ENCODE measurements around the gene MAPT. TPM values are rescaled to one million over a fixed set of nuclear protein-coding genes. Genes with fewer than 3 reads are reported as not detected.

MAPT gene
- total RNA-seq, 1 experiment from 2014 or later: 37.5 TPM

DNA sequence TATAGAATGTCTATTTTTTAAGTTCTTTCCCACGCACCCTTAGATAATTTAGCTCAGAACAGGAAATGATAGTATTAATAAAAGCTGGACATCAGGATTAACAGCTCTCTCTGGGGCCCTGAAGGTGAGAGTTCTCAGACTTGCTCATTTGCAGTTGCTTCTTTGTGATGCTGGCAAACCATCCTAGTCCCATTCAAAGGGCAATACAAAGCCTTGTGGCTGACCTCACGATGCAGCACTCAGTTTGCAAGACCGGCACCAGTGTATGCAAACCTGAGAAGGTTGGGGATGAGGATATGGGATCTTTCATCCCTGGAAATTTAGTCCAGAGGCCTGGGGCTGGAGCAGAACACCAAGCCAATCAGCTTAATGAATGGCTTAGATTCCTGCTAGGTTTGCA lies 134.0 kb downstream of the MAPT start:
- ChIA-PET POLR2A (no interaction called here), RAD21 (ENCODE audit: low non-redundant PET in 1 of 2, low total read pairs in 2 of 2, uncharacterized antibody in 2 of 2, unreplicated experiment in 2 of 2) (interaction anchor here in 1 of 2 experiments (1.1 kb wide), 1 partner anchor 10 kb away, joined by 3 read pairs; no protein-coding TSS in a partner anchor), CTCF (interaction anchor here (2.4 kb wide), 1 partner anchor 16 kb away, joined by 9 read pairs; no protein-coding TSS in a partner anchor)
- Histone ChIP-seq H3K27me3 (ENCODE audit: insufficient read depth, low read length) (no peaks in the 10 kb centered on the region), H3K4me3 (replicated peaks in 1 of 2; ENCODE audit: low read depth in 1 of 2, low read length in 2 of 2) (no peak overlapping the region), H3K36me3 (ENCODE audit: control insufficient read depth in 1 of 2, insufficient read depth in 2 of 2, low read length in 2 of 2) (peaks cover 22 to 35% of the 10 kb centered on the region in 2 experiments), H3K27ac (ENCODE audit: low read depth, low read length) (no peak overlapping the region), H3K9me2 (ENCODE audit: insufficient read depth) (no peaks in the 10 kb centered on the region), H3K79me2 (ENCODE audit: insufficient read depth, low read length) (no peaks in the 10 kb centered on the region), H4K20me1 (ENCODE audit: insufficient read depth) (no peaks in the 10 kb centered on the region), H3K4me1 (ENCODE audit: control insufficient read depth in 1 of 2, insufficient read depth in 2 of 2, low read length in 2 of 2) (no peaks in the 10 kb centered on the region), H3K4me2 (ENCODE audit: low read length) (no peak overlapping the region), H3K9ac (ENCODE audit: low read length) (no peak overlapping the region), H3K9me3 (ENCODE audit: control insufficient read depth in 1 of 2, insufficient read depth in 1 of 2, low read depth in 1 of 2, low read length in 2 of 2) (no peaks in the 10 kb centered on the region), H2AFZ (ENCODE audit: low read depth, low read length, poor library complexity, severe bottlenecking) (no peak overlapping the region)
- no peak for DNase-seq (ENCODE audit: low read depth, low spot score)
- ATAC-seq: no peak
- BruUV-seq (replicated peaks): no TSS peak
- intact Hi-C loops (cut with micrococcal nuclease): no loop called here
- TF ChIP-seq, protein P1, sequence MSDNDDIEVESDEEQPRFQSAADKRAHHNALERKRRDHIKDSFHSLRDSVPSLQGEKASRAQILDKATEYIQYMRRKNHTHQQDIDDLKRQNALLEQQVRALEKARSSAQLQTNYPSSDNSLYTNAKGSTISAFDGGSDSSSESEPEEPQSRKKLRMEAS (IDR thresholded peaks at IDR 0.05): no peak
- no peak for TF ChIP-seq SIN3A (IDR thresholded peaks at IDR 0.05; ENCODE audit: low read depth)
- no peak for TF ChIP-seq YY1 (IDR thresholded peaks at IDR 0.05; ENCODE audit: extremely low read depth, insufficient replicate concordance, low read depth, low read length)
- TF ChIP-seq TCF7L2 (IDR thresholded peaks at IDR 0.05; ENCODE audit: borderline replicate concordance, extremely low read depth, insufficient read depth, insufficient read length): no peak
- TF ChIP-seq ZFX (IDR thresholded peaks at IDR 0.05): no peak
- no peak for TF ChIP-seq ELF1 (IDR thresholded peaks at IDR 0.05; ENCODE audit: borderline replicate concordance, low read depth)
- no peak for TF ChIP-seq FOSL1 (IDR thresholded peaks at IDR 0.05; ENCODE audit: low read depth)
- no peak for TF ChIP-seq CEBPB (IDR thresholded peaks at IDR 0.05; ENCODE audit: low read depth)
- TF ChIP-seq, protein P2, sequence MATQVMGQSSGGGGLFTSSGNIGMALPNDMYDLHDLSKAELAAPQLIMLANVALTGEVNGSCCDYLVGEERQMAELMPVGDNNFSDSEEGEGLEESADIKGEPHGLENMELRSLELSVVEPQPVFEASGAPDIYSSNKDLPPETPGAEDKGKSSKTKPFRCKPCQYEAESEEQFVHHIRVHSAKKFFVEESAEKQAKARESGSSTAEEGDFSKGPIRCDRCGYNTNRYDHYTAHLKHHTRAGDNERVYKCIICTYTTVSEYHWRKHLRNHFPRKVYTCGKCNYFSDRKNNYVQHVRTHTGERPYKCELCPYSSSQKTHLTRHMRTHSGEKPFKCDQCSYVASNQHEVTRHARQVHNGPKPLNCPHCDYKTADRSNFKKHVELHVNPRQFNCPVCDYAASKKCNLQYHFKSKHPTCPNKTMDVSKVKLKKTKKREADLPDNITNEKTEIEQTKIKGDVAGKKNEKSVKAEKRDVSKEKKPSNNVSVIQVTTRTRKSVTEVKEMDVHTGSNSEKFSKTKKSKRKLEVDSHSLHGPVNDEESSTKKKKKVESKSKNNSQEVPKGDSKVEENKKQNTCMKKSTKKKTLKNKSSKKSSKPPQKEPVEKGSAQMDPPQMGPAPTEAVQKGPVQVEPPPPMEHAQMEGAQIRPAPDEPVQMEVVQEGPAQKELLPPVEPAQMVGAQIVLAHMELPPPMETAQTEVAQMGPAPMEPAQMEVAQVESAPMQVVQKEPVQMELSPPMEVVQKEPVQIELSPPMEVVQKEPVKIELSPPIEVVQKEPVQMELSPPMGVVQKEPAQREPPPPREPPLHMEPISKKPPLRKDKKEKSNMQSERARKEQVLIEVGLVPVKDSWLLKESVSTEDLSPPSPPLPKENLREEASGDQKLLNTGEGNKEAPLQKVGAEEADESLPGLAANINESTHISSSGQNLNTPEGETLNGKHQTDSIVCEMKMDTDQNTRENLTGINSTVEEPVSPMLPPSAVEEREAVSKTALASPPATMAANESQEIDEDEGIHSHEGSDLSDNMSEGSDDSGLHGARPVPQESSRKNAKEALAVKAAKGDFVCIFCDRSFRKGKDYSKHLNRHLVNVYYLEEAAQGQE (IDR thresholded peaks at IDR 0.05; ENCODE audit: low read depth): no peak
- TF ChIP-seq EZH2phosphoT487 (IDR thresholded peaks at IDR 0.05; ENCODE audit: borderline replicate concordance): no peak
- TF ChIP-seq ZNF274 (IDR thresholded peaks at IDR 0.05; ENCODE audit: low read depth, low read length): no peak
- TF ChIP-seq, protein P3, sequence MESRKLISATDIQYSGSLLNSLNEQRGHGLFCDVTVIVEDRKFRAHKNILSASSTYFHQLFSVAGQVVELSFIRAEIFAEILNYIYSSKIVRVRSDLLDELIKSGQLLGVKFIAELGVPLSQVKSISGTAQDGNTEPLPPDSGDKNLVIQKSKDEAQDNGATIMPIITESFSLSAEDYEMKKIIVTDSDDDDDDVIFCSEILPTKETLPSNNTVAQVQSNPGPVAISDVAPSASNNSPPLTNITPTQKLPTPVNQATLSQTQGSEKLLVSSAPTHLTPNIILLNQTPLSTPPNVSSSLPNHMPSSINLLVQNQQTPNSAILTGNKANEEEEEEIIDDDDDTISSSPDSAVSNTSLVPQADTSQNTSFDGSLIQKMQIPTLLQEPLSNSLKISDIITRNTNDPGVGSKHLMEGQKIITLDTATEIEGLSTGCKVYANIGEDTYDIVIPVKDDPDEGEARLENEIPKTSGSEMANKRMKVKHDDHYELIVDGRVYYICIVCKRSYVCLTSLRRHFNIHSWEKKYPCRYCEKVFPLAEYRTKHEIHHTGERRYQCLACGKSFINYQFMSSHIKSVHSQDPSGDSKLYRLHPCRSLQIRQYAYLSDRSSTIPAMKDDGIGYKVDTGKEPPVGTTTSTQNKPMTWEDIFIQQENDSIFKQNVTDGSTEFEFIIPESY (IDR thresholded peaks at IDR 0.05; ENCODE audit: extremely low read depth, insufficient replicate concordance, low read length): no peak
- TF ChIP-seq, protein P4, sequence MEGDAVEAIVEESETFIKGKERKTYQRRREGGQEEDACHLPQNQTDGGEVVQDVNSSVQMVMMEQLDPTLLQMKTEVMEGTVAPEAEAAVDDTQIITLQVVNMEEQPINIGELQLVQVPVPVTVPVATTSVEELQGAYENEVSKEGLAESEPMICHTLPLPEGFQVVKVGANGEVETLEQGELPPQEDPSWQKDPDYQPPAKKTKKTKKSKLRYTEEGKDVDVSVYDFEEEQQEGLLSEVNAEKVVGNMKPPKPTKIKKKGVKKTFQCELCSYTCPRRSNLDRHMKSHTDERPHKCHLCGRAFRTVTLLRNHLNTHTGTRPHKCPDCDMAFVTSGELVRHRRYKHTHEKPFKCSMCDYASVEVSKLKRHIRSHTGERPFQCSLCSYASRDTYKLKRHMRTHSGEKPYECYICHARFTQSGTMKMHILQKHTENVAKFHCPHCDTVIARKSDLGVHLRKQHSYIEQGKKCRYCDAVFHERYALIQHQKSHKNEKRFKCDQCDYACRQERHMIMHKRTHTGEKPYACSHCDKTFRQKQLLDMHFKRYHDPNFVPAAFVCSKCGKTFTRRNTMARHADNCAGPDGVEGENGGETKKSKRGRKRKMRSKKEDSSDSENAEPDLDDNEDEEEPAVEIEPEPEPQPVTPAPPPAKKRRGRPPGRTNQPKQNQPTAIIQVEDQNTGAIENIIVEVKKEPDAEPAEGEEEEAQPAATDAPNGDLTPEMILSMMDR (IDR thresholded peaks at IDR 0.05 in 2 of 3, conservative IDR thresholded peaks at IDR 0.05 in 1 of 3; ENCODE audit: borderline replicate concordance in 1 of 3, insufficient read depth in 1 of 3, low read depth in 2 of 3, low read length in 2 of 3): no peak
- no peak for TF ChIP-seq EGR1 (IDR thresholded peaks at IDR 0.05; ENCODE audit: low read depth)
- TF ChIP-seq SRF (IDR thresholded peaks at IDR 0.05; ENCODE audit: low read depth): no peak

Data from HCT116 (cell line).